Renal cortical epithelial cell (primary cell): ENCODE data around the gene SRBD1. TPM values are rescaled to one million over a fixed set of nuclear protein-coding genes. Genes with fewer than 3 reads are reported as not detected.
"Not testable (repeated sequence)": the region's sequence is repeated elsewhere in the genome, so short reads cannot be mapped to it uniquely, and the experiment has no call there.

Experiments
- DNase-seq: peaks from one replicate; pipeline ENCODE4 v3.0.0-alpha.2; 2011; ENCODE audit warnings: low read depth
- total RNA-seq: library from RNA; depleted of rRNA; stranded (reverse); fragments of >200 nt; gene quantifications from 2 replicates; pipeline ENCODE4 v1.2.3, GENCODE V29; 2014

SRBD1 gene
- total RNA-seq, 1 donor from 2014 or later: 13.6 TPM

DNA sequence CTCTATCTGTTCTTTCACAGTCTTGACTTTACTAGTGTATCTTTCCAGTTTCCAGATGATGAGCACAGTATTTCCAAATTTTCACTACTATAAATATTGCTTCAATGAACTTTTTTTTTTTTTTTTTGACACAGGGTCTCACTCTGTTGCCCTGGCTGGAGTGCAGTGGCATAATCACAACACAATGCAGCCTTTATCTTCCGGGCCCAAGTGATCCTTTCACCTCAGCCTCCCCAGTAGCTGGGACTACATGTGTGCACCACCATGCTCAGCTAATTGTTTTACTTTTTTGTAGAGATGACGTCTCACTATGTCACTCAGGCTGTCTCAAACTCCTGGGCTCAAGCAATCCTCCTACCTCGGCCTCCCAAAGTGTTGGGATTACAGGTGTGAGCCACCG is 142.8 kb downstream of the SRBD1 start:
- no peak for DNase-seq

DNA sequence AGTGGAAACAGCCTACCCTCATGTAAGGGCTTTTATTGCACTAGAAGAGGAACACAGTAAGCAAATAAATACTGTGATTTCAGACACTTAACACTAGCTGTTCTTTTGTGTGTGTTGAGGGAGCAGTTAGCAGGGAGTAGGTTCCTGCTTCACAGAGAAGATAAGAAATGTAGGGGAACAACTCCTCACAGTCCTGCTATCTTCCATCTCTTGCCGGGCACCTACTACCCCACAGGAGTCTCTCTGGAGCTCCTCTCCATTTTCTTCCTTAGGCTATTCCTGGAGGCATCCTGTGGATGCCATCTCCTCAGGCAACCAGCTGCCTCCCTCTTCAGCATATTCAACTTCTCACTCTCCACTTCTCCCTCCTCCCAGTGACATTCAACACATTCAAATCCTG is 145.0 kb downstream of the SRBD1 start:
- no peak for DNase-seq

DNA sequence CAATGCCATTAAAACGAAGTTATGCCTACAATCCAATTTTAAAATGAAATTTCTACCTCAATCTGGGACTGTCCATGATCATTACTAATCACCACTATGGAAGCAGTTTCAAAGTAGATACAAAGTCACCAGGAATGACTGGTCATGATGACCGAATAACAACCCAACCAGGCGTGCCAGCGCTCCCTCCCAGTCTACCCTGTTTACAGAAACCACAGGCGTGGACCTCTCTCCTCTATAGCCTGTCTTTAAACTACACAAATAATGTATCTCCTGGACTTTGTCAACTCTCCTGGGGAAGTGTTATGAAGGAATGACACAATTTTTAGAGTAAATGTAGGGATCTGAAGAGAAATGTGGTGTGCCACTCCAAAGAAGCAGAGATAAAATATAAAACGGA is 150.2 kb downstream of the SRBD1 start:
- no peak for DNase-seq

DNA sequence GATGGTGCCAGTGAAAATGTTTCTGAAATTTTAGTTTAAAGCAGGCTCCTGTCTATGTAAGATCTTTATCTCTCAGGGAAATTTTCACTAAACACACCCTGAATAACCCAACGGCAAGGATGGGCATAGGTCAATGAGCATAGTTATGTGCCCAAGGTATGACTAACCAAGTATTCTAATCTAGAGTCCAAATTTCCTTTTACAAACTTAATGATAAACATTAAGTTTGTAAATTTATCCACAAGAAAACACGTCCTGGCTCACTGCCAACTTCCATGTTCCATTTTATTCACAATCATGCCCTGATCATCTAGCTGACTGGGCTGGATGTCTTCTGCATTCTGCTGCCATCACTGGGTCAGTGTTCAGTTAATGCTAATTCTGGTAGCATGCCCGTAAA is 151.2 kb downstream of the SRBD1 start:
- peak; percentile 14 for DNase-seq

GRCh38 chr2:45458909-45459563 is 152.0 kb downstream of the SRBD1 start:
- peak; percentile 83 for DNase-seq

DNA sequence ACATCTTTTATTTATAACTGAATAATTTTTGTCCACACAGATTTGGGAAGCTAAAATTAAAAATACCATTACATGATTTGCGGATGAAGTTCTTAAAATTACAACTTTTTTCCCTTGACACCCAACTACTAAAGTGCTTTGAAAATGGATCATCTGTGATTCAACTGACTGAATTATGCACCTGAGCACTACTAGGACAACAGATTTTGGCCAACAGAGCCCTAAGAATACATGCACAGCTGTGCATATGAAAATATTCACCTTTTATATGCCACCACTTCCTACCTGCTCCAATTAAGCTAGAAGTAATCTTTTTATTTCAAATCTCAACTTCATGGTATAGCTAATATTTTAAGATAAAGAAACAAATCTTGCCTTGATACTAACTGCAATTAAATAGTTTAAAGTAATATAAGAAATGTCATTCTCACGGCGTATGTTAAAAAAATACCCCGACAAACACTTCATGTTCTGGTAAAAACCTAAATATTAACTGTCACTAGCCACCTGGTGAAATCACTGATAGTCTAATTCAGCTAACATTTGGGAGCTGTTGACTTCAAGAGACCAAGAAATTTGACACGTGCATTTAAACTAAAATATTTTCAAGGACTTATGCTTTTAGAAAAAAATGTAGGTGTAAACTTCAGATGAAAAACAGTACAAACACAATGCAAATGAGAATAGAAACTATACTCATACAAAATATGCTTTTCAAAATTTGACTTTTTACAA is 153.7 kb downstream of the SRBD1 start:
- DNase-seq: no peak

GRCh38 chr2:45452866-45453265 is 158.2 kb downstream of the SRBD1 start:
- DNase-seq: no peak

GRCh38 chr2:45450634-45451033 is 160.4 kb downstream of the SRBD1 start:
- no peak for DNase-seq

DNA sequence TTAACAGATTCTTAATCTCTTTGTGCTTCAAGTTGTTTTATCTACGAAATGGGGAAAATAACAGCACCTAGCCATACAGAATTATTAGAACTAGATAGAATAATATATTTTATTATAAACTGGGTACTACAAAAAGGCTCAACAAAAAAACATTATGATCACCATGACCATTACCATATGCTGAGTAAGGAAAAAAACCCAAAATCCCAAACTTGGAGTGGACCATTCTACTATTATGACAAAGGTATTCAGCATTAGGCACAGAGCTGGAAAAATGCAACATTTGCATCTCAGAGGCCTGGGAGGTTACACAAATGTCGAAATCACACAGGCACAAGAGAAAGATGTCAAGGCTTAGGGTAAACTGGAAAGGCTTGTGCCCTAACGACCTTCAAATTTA is 162.8 kb downstream of the SRBD1 start:
- DNase-seq: no peak

DNA sequence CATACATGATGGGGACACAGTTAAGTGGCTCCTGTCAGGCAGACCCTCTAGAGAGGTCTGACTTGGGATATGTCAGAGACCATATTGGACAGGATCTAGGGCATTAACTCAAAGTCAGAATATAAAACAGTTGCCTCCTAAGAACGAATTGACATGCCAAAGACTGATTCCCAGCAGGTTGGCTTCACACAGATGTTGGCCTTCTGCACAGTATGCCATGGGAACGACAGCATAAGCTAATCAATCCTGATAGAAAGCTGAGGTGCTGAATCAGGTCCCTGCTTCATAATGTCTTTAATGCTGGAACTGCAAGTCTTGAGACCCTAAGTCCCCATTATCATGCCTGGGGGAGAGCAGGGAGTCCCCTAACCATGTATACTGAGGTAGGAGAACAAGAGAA is 165.1 kb downstream of the SRBD1 start:
- no peak for DNase-seq

- DNase-seq: no peak
These were observed 166.0 kb downstream of the SRBD1 start for GRCh38 chr2:45445037-45445436.

- DNase-seq: no peak
These were observed 168.1 kb downstream of the SRBD1 start for GRCh38 chr2:45443012-45443411.

DNA sequence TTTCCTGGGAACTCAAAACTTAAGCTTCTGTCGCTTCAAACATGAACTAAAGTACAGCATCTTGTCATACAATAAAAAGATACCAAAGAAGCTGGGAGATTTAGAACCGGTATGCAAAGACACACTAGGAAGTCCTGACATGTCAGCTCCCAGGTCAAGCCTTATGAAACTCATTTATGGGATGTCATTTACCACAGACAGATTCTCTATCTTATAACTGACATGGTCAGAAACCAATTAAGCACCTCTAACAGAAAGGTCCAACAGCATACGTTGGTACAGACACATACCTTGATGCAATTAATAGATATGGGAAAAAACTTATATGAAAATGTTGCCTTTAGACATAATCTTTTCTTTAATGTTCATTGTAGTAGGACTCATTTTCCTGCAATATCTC is 169.0 kb downstream of the SRBD1 start:
- DNase-seq: no peak

GRCh38 chr2:45441571-45441970 is 169.5 kb downstream of the SRBD1 start:
- no peak for DNase-seq

DNA sequence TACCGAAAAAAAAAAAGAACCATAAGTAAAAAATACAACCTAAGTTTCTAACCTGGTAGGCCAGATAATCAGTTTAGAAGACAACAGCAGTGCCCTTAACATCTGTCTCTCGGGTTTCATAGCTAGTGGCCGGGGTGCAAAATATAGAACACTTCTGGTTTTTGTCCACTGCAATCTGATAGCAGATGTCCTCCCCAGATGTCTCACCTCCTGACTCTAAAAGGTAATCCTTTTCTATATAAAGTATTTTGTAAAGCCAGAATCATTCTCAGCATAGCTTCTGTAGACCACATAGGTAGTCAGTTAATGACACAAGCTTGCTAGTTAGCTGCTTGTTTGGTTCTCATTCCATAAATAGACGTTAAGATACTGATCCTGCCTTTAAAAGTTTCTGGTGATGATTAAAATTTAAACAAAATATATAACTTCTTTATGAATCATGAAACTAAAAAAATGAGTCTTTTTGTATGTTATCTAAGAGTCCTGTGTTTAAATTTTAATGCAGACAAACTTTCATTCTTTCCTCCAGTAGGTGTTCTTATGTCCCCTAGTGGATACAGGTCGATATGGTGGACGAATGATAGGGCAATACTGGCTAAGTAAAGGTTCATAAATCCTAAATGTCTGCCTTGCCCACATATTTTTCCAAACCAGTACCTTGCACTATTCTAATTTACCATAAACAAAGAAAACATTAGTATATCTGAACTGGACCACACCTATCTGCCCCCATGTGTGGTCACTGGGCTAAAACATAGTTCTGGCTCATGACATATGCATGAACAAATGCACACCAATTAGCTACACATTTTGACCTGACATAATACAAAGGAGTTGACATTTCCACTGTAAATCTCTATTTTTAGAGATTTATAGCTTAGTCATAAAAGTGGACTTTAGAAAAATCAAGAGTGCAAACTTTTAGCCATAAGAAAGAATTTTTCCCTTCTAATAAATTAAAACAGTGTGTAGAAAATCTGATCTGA is 171.0 kb downstream of the SRBD1 start:
- no peak for DNase-seq

DNA sequence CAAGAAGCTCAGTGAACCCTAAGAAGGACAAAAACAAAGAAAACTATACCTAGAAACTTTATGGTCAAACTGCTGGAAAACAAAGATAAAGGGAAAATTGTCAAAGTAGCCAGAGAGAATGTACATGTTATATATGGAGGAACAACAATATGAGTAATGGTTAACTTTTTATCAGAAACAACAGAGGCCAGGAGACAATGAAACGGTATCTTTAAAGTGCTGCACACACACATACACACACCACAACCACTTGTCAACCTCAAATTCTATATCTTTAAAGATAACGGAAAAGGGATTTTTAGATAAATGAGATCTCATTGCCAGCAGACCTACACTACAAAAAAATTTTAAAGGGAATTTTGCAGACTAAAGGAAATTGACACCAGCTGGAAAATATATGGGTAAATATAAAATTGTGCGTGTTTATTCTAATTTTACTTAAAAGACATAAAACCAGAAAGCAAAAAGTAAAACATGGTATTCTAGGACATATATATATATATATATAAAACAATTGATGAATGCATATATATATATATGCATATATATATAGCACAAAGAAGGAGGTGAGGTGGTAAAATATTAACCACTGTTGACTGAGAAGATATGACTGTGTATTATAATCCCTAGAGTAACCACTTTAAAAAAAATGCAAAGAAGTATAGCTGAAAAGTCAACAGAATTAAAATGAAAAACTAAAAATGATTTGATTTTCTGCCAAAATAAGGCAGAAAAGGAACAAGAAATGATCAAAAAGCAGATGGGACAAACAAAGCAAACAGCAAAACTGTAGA is 172.0 kb downstream of the SRBD1 start:
- DNase-seq: no peak

- DNase-seq: no peak
These were observed 174.6 kb downstream of the SRBD1 start for GRCh38 chr2:45436456-45436855.

- DNase-seq: peak; percentile 62
These were observed 175.8 kb downstream of the SRBD1 start for GRCh38 chr2:45435316-45435715.

DNA sequence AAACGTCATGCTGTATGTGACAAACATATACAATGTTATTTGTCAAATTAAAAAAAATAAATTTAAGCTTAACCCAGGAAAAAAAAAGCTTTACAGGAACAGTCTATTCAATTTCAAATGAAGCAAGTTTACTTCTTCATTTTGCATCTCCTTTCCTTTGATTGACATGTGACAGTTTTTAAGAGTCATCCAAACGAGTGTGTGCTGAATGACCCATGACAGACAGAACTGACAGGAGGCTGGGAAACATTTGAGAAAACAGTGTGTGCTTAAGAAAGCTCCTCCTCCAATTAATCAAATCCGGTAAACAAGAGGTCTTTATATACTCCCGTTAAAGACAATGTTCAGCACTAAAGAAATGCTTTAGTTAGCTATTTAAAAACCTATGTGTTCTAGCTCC is 177.7 kb downstream of the SRBD1 start:
- peak; percentile 35 for DNase-seq

DNA sequence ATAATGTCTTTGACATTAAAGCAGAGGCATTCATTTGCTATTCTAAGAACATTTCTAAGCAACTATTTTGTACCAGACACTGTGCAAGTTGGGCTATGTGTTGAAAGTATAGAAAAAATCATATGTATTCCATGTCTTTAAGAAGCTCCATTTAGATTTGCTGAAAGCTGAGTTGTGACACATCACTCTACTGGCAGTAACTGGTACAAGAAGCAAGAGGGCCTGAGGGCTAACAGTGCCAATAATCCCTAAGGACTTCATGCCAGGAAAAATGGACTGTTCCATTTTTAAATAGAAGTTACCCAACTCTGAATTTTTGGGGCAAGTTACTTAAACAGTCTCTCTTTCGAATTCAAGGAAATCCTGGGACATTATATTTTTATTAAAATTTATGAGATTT is 178.7 kb downstream of the SRBD1 start:
- peak; percentile 65 for DNase-seq

- not testable (repeated sequence) for DNase-seq
These were observed 185.0 kb downstream of the SRBD1 start for GRCh38 chr2:45426025-45426424.

GRCh38 chr2:45422921-45423320 is 188.1 kb downstream of the SRBD1 start:
- no peak for DNase-seq
